Neural crest cell (in vitro differentiated cells): ENCODE results near the gene C1orf35. TPM values are rescaled to one million over a fixed set of nuclear protein-coding genes. Genes with fewer than 3 reads are reported as not detected.

ENCODE experiments used
- DNase-seq: peaks from one replicate; pipeline ENCODE4 v3.0.0; 2021; ENCODE audit warnings: low read depth, mixed read lengths, low spot score
- H3K27ac Mint-ChIP-seq: one replicate; pipeline ENCODE4 v1.8.0; 2021; ENCODE audit warnings: mild to moderate bottlenecking, mixed read lengths; ENCODE audit not compliant: unreplicated experiment
- H3K27me3 Mint-ChIP-seq: 2 replicates; pipeline ENCODE4 v1.8.0; 2021; ENCODE audit warnings: low read depth, mild to moderate bottlenecking, mixed read lengths
- H3K36me3 Mint-ChIP-seq: 2 replicates; pipeline ENCODE4 v1.8.0; 2021; ENCODE audit warnings: low read depth, mild to moderate bottlenecking, mixed read lengths
- H3K4me1 Mint-ChIP-seq: 2 replicates; pipeline ENCODE4 v1.8.0; 2021; ENCODE audit warnings: mixed read lengths
- H3K4me3 Mint-ChIP-seq: one replicate; pipeline ENCODE4 v1.8.0; 2021; ENCODE audit warnings: mild to moderate bottlenecking, mixed read lengths
- H3K9me3 Mint-ChIP-seq: 2 replicates; pipeline ENCODE4 v1.8.0; 2021; ENCODE audit warnings: mixed read lengths
- total RNA-seq: library from RNA; stranded (reverse); gene quantifications from 2 replicates; pipeline ENCODE4 v1.2.1, GENCODE V29; 2021
- TF ChIP-seq, protein P1 (sequence below): fragments of 200-600 bp; sonication (generic); conservative IDR thresholded peaks from 2 replicates; pipeline ENCODE4 v1.5.0; 2021; ENCODE audit warnings: antibody characterized with exemption, mild to moderate bottlenecking

C1orf35 gene
- total RNA-seq, 1 donor from 2014 or later, result 29.7 TPM

DNA sequence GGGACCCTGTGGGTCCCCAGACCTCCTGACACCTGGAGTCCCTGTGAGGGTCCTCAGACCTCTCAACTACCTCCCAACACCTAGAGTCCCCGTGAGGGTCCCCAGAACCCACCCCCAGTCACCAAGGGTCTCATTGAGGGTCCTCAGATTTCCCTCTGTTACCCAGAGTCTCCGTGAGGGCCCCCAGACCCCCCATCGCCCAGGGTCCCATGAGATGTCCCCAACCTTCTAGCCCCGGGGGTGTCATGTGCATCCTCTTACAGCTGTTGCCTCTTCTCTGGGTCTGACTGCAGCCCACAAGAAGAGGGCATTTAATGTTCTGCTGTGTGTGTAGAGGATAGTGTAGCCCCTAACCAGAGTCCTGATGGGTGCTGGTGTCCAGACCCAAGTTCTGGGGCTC lies 44.6 kb upstream of the C1orf35 start:
- no peak for DNase-seq
- H3K27me3 Mint-ChIP-seq, result no peaks in the 10 kb centered on the region
- no peak overlapping the region for H3K4me3 Mint-ChIP-seq
- H3K27ac Mint-ChIP-seq, result no peak overlapping the region
- no peaks in the 10 kb centered on the region for H3K36me3 Mint-ChIP-seq
- H3K4me1 Mint-ChIP-seq, result peaks cover 5% of the 10 kb centered on the region
- TF ChIP-seq, protein P1, sequence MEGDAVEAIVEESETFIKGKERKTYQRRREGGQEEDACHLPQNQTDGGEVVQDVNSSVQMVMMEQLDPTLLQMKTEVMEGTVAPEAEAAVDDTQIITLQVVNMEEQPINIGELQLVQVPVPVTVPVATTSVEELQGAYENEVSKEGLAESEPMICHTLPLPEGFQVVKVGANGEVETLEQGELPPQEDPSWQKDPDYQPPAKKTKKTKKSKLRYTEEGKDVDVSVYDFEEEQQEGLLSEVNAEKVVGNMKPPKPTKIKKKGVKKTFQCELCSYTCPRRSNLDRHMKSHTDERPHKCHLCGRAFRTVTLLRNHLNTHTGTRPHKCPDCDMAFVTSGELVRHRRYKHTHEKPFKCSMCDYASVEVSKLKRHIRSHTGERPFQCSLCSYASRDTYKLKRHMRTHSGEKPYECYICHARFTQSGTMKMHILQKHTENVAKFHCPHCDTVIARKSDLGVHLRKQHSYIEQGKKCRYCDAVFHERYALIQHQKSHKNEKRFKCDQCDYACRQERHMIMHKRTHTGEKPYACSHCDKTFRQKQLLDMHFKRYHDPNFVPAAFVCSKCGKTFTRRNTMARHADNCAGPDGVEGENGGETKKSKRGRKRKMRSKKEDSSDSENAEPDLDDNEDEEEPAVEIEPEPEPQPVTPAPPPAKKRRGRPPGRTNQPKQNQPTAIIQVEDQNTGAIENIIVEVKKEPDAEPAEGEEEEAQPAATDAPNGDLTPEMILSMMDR, result no peak
- H3K9me3 Mint-ChIP-seq, result no peaks in the 10 kb centered on the region

DNA sequence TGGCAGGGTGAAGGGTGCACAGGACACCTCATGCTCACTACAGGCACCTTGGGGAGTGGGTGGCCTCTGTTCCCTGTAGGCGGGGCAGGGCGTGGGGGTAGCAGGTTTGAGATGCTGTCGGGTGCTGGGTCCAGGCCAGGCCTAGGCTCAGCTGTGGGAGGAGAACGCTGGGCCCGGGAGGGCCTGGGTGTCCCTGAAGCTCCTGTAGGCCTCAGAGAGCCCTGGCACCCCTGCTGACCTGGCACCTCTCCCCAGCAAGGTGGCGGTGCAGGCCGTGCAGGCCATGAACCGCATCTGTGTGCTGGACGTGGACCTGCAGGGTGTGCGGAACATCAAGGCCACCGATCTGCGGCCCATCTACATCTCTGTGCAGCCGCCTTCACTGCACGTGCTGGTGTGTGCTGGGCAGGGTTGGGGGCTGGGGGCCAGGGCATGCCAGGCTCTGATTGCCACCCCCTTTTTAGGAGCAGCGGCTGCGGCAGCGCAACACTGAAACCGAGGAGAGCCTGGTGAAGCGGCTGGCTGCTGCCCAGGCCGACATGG lies 44.1 kb upstream of the C1orf35 start:
- H3K27ac Mint-ChIP-seq, result no peak overlapping the region
- H3K36me3 Mint-ChIP-seq, result no peaks in the 10 kb centered on the region
- no peak for DNase-seq
- TF ChIP-seq, protein P1, result no peak
- H3K27me3 Mint-ChIP-seq, result no peaks in the 10 kb centered on the region
- H3K4me3 Mint-ChIP-seq, result no peak overlapping the region
- H3K4me1 Mint-ChIP-seq, result peaks cover 5% of the 10 kb centered on the region
- H3K9me3 Mint-ChIP-seq, result no peaks in the 10 kb centered on the region

GRCh38 chr1:228146417-228147150 lies 43.5 kb upstream of the C1orf35 start:
- Mint-ChIP-seq H3K27ac (peak overlapping the region; percentile 12), H3K4me3 (no peak overlapping the region), H3K4me1 (peaks cover 5% of the 10 kb centered on the region), H3K27me3 (no peaks in the 10 kb centered on the region), H3K9me3 (no peaks in the 10 kb centered on the region), H3K36me3 (no peaks in the 10 kb centered on the region)
- DNase-seq, result no peak
- TF ChIP-seq, protein P1, result no peak

DNA sequence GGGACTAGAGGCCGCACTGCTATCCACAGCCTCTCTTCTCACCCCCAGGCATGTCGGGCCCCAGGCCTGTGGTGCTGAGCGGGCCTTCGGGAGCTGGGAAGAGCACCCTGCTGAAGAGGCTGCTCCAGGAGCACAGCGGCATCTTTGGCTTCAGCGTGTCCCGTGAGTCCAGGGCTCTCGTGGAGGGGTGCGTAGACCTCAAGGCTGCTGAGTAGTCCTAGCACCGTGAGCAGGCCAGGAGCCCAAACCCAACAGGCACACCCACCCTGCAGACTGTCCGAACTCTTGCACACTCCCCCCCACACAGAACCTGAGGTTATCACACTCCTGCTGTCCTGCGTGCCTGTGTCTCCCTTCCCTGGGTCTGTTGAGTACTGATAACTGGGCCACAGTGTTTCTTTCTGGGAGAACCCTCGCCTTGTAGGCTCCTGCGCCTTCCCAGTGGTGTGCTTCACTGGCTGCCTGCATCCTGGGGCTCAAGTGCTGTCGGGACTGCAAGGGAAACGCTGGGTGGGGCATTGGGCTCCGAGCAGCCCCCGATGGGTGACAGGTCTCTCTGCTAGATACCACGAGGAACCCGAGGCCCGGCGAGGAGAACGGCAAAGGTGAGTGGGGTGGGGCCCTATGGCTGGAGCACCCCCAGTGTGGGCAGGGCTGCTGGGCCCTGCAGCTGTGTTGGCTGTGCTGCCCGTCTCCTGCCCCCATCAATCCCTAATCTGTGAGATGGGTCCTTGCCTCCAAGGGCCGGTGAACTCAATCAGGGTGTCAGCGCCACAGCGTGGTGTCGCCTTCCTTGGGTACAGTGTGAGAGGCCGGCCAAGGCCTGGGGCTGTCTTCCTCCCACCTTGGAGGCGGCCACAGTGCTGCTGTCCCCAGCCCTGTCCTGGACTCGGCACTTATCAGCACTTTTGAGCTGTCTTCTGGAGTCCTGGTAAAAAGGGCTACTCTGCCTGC lies 42.6 kb upstream of the C1orf35 start:
- TF ChIP-seq, protein P1, result no peak
- Mint-ChIP-seq H3K36me3 (no peaks in the 10 kb centered on the region), H3K9me3 (no peaks in the 10 kb centered on the region), H3K4me3 (no peak overlapping the region), H3K27ac (no peak overlapping the region), H3K27me3 (no peaks in the 10 kb centered on the region), H3K4me1 (peaks cover 10% of the 10 kb centered on the region)
- no peak for DNase-seq

DNA sequence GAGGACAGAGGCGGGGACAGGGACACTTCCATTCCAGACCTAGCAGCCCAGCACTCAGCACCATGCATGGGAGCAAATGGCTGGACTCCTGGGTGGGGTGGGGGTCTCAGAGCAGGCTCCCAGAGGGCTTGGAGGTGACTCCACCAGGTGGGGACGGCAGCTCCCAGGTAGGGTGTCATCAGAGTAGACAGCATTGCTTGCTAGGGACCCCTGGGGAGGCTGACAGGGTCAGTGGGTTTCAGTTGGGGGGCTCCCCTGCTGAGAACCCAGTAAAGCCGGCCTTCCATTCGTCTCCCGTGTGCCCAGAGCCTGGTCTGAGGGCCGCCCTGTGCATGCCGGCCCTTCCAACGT lies 41.8 kb upstream of the C1orf35 start:
- Mint-ChIP-seq H3K27ac (no peak overlapping the region), H3K27me3 (peaks cover under 1% of the 10 kb centered on the region), H3K4me1 (peaks cover 11% of the 10 kb centered on the region), H3K9me3 (no peaks in the 10 kb centered on the region), H3K4me3 (no peak overlapping the region), H3K36me3 (no peaks in the 10 kb centered on the region)
- TF ChIP-seq, protein P1, result no peak
- DNase-seq, result no peak
